GM21723 (cell line): ENCODE data around the gene BCR.

Experiments
- ATAC-seq: cut with Tn5 transposase; IDR thresholded peaks from one replicate; pipeline ENCODE4 v1.9.1; 2021; ENCODE audit warnings: mild to moderate bottlenecking, moderate library complexity; ENCODE audit not compliant: unreplicated experiment

BCR gene

DNA sequence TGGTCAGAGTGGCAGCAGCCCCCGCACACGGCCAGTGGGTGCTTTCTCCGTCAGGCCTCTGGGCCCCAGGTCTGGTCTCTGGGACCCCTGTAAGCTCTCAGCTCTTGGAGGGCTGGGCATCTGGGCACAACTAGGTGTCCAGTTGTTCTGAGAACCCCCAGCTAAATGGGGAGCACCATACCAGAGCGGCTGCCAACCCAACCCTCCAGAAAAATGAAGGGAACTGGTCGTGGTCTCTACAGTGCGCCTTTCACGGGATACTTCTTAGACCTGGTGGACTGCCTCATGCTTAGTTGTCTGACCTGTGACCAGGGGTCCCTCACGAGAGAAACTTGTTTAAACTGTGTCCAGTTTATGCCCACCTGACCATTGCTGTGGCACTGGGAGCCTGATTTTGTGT, 104.9 kb downstream of the BCR start:
- ATAC-seq = no peak

DNA sequence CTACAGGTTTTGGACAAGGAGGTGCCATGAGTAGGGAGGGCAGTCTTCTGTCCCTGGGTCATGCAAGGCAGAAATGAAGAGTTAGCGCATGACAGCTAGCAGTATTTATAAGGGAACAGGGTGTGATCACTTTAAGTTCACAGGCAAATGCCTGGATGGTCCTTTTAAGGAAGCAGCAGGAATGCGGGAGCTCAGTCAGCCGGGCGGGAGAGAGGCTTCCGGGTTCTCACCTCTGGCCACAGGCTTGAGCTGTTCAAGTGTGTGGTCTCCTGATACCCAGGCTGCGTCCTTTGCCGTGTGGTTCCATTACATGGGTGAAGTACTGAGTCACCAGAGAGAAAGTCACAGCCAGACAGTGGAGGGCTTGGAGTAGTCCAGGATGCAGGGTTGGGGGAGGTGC, 105.4 kb downstream of the BCR start:
- no peak for ATAC-seq

DNA sequence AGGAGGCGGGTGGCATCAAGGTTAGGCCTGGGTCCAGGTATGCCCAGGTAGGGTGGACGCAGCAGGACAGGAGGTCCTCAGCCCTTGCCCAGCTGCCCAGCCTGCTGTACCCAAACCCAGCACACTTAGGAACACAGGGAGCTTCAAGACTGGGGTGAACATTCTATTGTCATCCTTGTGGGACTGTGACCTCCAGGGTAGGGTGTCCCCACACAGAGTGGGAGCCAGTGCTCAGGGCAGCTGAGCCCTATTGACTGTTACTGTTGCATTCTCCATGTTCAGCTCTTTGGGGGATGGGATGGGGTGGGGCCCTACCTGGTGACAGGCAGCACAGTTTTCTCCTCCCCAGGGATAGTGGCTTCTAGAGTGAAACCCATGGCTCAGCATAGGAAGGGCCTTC, 106.0 kb downstream of the BCR start:
- ATAC-seq = no peak

DNA sequence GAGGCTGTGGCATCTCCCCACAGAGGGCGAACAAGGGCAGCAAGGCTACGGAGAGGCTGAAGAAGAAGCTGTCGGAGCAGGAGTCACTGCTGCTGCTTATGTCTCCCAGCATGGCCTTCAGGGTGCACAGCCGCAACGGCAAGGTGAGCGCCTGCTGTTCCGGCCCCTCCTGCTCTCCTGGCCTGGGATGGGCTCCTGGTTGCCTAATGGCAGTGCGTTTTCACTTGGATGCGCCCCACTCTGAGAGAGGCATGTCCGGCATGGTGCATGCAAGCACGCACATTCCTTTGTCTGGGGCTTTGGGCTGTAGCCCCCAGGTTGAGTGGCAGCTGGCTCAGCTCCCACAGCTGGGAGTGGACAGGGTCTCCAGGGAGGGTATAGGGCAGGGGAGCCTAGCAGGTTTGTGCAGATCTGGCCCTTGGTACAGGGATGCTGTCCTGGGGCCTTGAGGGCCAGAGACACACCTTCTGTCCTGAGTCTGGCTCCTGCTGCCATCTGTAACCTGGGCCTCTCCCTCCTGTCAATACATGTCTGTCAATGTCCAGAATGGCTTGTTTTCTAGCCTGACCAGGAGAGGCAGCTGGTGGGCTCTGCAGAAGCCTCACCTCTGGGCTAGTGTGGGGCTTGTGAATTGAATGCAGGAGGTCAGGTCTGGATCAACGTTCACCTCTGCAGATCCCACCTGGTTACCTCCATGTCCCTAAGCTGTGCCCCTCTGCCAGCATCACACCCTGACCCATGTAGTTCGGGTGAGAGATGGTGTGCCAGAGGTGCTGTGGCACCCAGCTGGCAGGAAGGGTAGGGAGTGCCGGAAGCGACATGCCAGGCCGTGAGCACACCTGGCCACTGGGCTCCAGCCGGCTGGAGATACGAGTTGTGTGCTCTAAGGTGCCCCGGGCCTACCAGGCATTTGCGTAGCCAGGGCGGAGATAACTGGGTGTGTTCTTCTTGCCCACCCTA, 107.1 kb downstream of the BCR start:
- no peak for ATAC-seq

DNA sequence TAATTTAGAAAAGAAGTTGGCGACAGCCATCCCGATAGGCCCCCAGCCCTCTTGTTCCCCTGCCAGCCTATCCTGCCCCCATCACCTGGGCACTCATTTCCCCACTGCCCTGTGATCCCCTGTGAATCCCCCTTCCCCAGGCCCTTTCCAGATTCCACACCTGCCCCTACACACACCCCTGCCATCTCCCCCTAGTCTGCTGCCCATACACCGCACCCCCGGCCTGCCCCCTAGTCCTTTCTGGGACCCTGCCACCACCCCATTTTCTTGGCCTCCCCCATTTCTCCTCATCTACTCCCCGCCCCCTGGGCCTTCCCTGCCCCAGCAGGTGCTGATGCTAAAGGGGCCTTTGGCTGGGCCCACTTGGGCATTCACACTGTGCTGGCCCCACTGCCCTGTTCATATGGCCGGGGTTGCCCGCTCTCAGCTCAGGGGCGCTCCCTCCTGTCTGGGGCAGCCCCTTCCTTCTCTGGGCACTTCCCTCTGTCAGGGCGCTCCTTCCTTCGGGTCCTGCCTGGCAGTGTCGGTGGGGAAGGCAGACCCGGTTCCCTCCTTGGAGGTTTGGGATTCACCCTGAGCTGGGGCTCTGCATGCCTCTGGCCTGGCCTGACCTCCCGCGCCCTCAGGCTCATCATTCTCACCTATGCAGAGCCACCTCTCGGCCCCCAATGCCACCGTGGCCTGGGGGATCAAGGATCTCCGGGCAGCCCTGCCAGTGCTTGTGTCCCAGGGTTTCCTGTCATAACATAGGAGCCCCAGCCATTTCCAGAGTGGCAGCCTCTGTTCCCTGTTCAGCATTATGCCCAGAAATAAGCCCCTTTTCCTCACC, 108.2 kb downstream of the BCR start:
- ATAC-seq = no peak

DNA sequence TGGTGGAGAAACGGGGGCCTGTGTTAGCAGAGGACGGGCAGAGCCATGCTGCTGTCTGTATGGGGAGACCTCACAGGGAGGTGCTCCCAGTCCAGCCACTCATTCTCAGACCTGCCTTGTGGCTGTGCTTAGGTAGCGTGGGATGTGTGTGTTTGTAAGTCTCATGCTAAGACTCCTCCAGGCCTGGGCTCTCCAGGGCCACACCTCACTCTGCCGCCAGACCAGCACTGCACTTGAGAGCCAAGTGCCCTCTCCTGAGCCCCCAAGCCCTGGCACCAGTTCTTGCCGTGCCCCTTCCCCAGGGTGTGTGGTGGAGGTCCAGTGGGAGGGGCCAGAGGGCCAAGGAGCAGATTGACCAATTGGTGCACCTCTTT, 108.8 kb downstream of the BCR start:
- ATAC-seq = no peak

DNA sequence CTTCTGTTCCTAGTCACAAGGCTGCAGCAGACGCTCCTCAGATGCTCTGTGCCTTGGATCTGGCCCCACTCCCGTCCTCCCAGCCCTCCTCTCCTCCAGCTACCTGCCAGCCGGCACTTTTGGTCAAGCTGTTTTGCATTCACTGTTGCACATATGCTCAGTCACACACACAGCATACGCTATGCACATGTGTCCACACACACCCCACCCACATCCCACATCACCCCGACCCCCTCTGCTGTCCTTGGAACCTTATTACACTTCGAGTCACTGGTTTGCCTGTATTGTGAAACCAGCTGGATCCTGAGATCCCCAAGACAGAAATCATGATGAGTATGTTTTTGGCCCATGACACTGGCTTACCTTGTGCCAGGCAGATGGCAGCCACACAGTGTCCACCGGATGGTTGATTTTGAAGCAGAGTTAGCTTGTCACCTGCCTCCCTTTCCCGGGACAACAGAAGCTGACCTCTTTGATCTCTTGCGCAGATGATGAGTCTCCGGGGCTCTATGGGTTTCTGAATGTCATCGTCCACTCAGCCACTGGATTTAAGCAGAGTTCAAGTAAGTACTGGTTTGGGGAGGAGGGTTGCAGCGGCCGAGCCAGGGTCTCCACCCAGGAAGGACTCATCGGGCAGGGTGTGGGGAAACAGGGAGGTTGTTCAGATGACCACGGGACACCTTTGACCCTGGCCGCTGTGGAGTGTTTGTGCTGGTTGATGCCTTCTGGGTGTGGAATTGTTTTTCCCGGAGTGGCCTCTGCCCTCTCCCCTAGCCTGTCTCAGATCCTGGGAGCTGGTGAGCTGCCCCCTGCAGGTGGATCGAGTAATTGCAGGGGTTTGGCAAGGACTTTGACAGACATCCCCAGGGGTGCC, 109.8 kb downstream of the BCR start:
- no peak for ATAC-seq

- no peak for ATAC-seq
Measured at GRCh38 chr22:23291806-23292452, 111.6 kb downstream of the BCR start.

DNA sequence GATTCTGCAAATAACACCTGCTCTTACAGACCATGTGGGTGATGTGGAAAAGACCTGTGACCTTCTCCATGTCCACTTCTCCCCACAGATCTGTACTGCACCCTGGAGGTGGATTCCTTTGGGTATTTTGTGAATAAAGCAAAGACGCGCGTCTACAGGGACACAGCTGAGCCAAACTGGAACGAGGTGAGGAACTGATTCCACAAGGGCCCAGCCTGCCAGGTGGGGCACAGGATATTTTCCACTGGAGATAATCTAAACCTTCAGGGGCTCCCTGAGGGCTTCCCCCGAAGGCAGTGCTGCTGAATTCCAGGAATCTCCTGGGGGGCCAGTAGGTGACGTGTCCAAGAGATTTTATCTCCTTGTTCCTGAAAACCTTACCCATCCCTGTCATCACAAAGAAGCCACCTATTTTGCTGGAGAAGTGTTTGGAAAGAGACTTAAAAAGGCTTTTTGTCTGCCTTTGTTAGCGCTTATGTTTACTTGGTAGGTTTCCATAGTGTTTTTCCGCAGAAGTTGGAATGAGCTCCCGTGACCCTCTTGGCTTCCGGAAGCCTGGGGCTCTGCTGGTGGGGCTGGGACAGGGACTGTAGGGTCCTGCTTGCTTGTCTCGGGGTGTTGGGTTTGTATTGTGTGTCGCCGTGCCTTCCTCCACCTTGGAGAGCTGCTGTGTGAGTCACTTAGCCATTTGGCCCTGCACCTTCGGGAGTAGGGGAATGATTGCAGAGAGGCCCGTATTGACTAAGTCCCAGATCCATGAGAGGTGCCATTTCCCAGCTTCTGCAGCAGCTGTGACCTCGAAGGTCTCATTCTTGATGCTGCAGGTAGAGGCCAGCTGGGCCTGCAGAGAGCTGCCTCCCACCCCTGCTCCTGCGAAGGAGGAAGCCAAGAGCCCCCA, 112.4 kb downstream of the BCR start:
- ATAC-seq = no peak

DNA sequence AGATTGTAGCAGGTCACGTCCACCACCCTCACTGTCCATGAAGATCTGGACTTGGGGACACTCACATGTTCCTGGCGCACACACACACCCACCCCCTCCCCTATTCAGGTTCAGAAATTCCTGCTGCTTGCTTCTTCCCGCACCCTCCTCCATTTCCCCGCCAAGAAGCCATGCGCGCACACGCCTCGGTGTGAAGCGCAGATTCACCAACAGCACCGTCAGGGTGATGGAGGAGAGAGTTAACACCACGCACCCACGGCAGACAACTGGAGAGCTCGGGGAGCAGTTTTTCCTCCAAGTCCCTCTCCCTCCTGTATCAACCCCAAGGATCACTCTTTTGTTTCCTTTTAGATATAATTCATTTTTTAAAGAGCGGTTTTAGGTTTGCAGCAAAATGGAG, 113.4 kb downstream of the BCR start:
- ATAC-seq = no peak

- ATAC-seq = no peak
Measured at GRCh38 chr22:23294221-23294620, 113.9 kb downstream of the BCR start.

GRCh38 chr22:23300476-23300875, 120.2 kb downstream of the BCR start:
- ATAC-seq = no peak

- ATAC-seq = no peak
Measured at GRCh38 chr22:23301591-23301990, 121.3 kb downstream of the BCR start.

DNA sequence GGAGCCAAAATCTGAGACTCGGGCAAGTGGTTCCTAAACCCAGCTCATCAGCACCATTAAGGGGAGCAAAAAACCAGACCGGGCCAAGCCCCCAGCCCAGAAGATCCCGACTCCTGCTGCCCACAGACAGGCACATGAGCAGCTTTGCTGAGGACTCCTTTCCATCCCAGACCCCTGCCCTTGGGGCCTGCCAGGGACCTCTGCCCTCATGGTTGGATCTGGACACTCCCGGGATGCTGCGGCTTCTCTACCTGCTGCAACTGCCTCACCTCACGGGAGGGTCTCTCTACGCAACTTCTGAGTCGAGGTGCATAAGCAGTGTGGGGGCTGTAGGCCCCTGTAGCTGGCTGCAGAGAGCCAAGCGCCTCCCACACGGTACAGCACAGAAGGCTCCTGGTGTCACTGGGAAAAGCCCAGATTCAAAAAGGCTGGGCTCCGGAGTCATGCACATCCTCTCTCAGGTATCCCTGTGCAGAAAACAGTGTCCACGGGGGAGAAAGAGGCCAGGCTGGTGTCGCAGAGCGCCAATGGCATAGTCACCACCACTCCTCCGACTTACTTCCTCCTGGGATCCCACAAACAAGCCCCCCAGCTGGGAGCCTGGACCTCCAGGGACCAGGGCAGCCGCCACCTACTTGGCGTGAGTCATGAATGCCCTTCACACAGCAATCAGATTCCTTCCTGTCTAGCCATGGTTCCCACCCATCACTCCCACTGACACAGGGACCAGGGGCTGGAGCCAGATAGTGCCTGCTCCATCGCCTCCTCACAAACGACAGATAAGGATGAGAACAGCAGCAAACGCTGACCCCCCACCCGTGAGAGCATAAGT, 122.1 kb downstream of the BCR start:
- no peak for ATAC-seq

- ATAC-seq = no peak
Measured at GRCh38 chr22:23305321-23305910, 125.1 kb downstream of the BCR start.

DNA sequence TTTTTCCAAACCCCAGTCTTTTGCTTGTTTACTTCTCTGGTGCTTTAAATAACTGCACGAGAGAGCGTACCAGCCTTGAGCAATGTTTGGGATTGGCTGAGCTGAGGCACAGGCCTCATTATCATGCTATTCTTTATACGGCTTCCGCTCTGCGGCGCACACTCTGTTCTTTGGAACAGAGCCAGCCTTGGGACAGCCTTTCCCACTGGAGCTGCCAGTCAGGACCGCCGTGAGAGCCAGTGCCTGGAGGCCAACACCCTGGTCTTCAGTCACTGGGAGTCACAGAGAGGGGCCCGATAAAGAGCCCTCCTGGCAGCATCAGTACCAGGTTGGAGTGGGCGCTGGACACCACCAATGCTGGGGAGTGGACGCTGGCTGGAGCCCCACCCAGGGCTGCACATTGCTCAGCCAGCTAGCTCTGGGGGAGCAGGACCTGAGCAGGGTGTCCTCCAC, 125.6 kb downstream of the BCR start:
- no peak for ATAC-seq

DNA sequence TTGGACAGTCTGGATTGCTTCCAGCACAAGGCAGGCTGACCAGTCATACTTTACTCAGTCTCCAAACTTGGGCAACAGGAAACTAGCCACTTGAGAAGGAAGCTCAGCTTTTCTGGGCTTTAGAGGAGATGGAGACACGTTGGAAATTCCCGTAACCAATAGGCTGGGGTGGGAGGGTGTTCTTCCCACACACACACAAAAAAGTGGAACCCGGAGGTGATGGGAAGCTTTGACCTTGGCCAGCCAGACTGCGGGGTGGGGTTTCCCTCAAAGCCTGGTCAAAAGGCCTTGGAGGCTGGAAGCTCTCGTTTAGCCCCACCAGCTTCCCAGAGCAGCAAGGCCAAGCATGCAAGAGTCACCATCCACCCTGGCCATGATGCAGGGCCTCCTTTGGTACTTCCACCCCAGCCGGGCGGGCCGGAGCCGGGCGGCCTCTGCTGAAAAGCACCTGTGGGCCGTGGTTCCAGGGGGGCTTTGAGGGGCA, 126.2 kb downstream of the BCR start:
- no peak for ATAC-seq

- no peak for ATAC-seq
Measured at GRCh38 chr22:23306926-23307325, 126.6 kb downstream of the BCR start.
